Body of pancreas (tissue), 4 donors: ENCODE results near the gene TAGLN2. TPM values are rescaled to one million over a fixed set of nuclear protein-coding genes. Genes with fewer than 3 reads are reported as not detected.

Experiments
- ATAC-seq: fragments of 150-250 bp; one replicate; pipeline ENCODE4 v1.9.1; 2016
- DNase-seq, 4 donors: peaks; one replicate each; pipeline ENCODE4 v3.0.0-alpha.2; 2019
- H3K27ac ChIP-seq, 4 donors: fragments of 200-600 bp; sonication (generic); 1 replicate in 3 of 4; 2 replicates in 1 of 4; pipeline versions ENCODE4 v1.5.1 to v1.6.1; 2016 to 2019; ENCODE audit warnings: mild to moderate bottlenecking in 1 of 4, mixed read lengths in 1 of 4, moderate library complexity in 1 of 4
- H3K27me3 ChIP-seq, 2 donors: fragments of 200-600 bp; sonication (generic); one replicate each; pipeline ENCODE4 v1.6.0; 2016; ENCODE audit warnings: mild to moderate bottlenecking in 1 of 2
- H3K36me3 ChIP-seq, 2 donors: fragments of 200-600 bp; sonication (generic); replicated peaks in 1 of 2; 2 replicates each; pipeline ENCODE4 v1.5.1; 2016; ENCODE audit warnings: low read depth in 2 of 2; ENCODE audit not compliant: insufficient read depth in 1 of 2
- H3K4me1 ChIP-seq: fragments of 200-600 bp; sonication (generic); one replicate; pipeline ENCODE4 v1.6.0; 2016
- H3K4me3 ChIP-seq, 2 donors: fragments of 200-600 bp; sonication (generic); 1 replicate in 1 of 2; 2 replicates in 1 of 2; pipeline ENCODE4 v1.5.1; 2016 to 2019
- H3K9me3 ChIP-seq, 3 donors: fragments of 200-600 bp; sonication (generic); 1 replicate in 2 of 3; 2 replicates in 1 of 3; pipeline ENCODE4 v1.5.1; 2016
- CTCF ChIP-seq, 7 experiments: fragments of 450-650 bp in 4 of 7; fragments of 200-600 bp in 3 of 7; sonication (generic) in 3 of 7; IDR thresholded peaks; one replicate each; pipeline ENCODE4 v1.5.1; 2016 to 2019; ENCODE audit warnings: antibody characterized with exemption in 7 of 7
- POLR2A ChIP-seq, 3 donors: fragments of 450-650 bp; IDR thresholded peaks; one replicate each; pipeline ENCODE4 v1.6.1; 2016; ENCODE audit warnings: antibody characterized with exemption in 3 of 3, mild to moderate bottlenecking in 2 of 3
- WGBS, 2 donors: methylation state at CpG; one replicate each; pipeline ENCODE4 v1.1.5; 2017; 5-methylcytosine and 5-hydroxymethylcytosine counted together
- intact Hi-C: fragments of 100-400 bp; cut with DNase I; formaldehyde crosslinking; loops from one replicate; pipeline ENCODE4 v1.15.1; 2023
- total RNA-seq, 2 donors: library from RNA; depleted of rRNA; stranded (reverse); fragments of >200 nt; gene quantifications; one replicate each; pipeline ENCODE4 v1.1.0, GENCODE V29; 2016

Gene TAGLN2
- total RNA-seq, 2 donors from 2014 or later: 63.0 to 118 TPM

GRCh38 chr1:159943278-159943640 lies 18.0 kb upstream of the TAGLN2 start:
- TF ChIP-seq CTCF (IDR thresholded peaks at IDR 0.05): no peak
- TF ChIP-seq POLR2A (IDR thresholded peaks at IDR 0.05): no peak
- no peak overlapping the region for H3K4me3 ChIP-seq
- ATAC-seq (no peak), DNase-seq (peak in 1 of 4 donors; percentile 0)
- no peaks in the 10 kb centered on the region for H3K36me3 ChIP-seq
- WGBS, 2 donors: 45 to 78% methylated on average over 2 to 5 of the region's 5 CpGs
- intact Hi-C loops: loop anchor here (5.0 kb wide), 1 partner anchor 144 kb away; no protein-coding TSS in a partner anchor
- H3K27me3 ChIP-seq: no peaks in the 10 kb centered on the region
- H3K4me1 ChIP-seq: peaks cover 21% of the 10 kb centered on the region
- no peak overlapping the region for H3K27ac ChIP-seq
- H3K9me3 ChIP-seq: no peaks in the 10 kb centered on the region

- 76 to 78% methylated on average over 9 to 15 of the region's 15 CpGs for WGBS, 2 donors
- intact Hi-C loops: loop anchor here (5.0 kb wide), 1 partner anchor 145 kb away; no protein-coding TSS in a partner anchor
- peak in 1 of 4 donors; percentile 5 for DNase-seq
- Histone ChIP-seq H3K4me1 (peaks cover 21% of the 10 kb centered on the region), H3K27ac (no peak overlapping the region), H3K27me3 (no peaks in the 10 kb centered on the region), H3K9me3 (no peaks in the 10 kb centered on the region), H3K4me3 (no peak overlapping the region), H3K36me3 (no peaks in the 10 kb centered on the region)
- no peak for TF ChIP-seq POLR2A (IDR thresholded peaks at IDR 0.05)
- no peak for TF ChIP-seq CTCF (IDR thresholded peaks at IDR 0.05)
- no peak for ATAC-seq
Observed at GRCh38 chr1:159942632-159943277, 17.4 kb upstream of the TAGLN2 start.

- H3K9me3 ChIP-seq: no peaks in the 10 kb centered on the region
- 69 to 76% methylated on average over 11 to 15 of the region's 15 CpGs for WGBS, 2 donors
- H3K27me3 ChIP-seq: no peaks in the 10 kb centered on the region
- H3K27ac ChIP-seq: no peak overlapping the region
- no peaks in the 10 kb centered on the region for H3K36me3 ChIP-seq
- ATAC-seq (no peak), DNase-seq (peak in 1 of 4 donors; percentile 2)
- TF ChIP-seq CTCF (IDR thresholded peaks at IDR 0.05): no peak
- no peak for TF ChIP-seq POLR2A (IDR thresholded peaks at IDR 0.05)
- intact Hi-C loops: loop anchor here (5.0 kb wide), 1 partner anchor 145 kb away; no protein-coding TSS in a partner anchor
- H3K4me3 ChIP-seq: no peak overlapping the region
- H3K4me1 ChIP-seq: peaks cover 21% of the 10 kb centered on the region
Observed at GRCh38 chr1:159941591-159942560, 16.6 kb upstream of the TAGLN2 start.

- Histone ChIP-seq H3K9me3 (no peaks in the 10 kb centered on the region), H3K36me3 (no peaks in the 10 kb centered on the region), H3K4me3 (no peak overlapping the region), H3K27me3 (no peaks in the 10 kb centered on the region), H3K27ac (no peak overlapping the region), H3K4me1 (peaks cover 20% of the 10 kb centered on the region)
- intact Hi-C loops: loop anchor here (5.0 kb wide), 1 partner anchor 146 kb away; no protein-coding TSS in a partner anchor
- no peak for ATAC-seq
- no peak for DNase-seq
- TF ChIP-seq POLR2A (IDR thresholded peaks at IDR 0.05) (no peak), CTCF (IDR thresholded peaks at IDR 0.05) (no peak)
- WGBS, 2 donors: 74 to 86% methylated on average over 5 of the region's 5 CpGs
Observed at GRCh38 chr1:159941141-159941540, 15.8 kb upstream of the TAGLN2 start.
